ENCODE measurements around the gene TMEM9B.
"Not testable (repeated sequence)": the region's sequence is repeated elsewhere in the genome, so short reads cannot be mapped to it uniquely, and the experiment has no call there.

Gene TMEM9B

DNA sequence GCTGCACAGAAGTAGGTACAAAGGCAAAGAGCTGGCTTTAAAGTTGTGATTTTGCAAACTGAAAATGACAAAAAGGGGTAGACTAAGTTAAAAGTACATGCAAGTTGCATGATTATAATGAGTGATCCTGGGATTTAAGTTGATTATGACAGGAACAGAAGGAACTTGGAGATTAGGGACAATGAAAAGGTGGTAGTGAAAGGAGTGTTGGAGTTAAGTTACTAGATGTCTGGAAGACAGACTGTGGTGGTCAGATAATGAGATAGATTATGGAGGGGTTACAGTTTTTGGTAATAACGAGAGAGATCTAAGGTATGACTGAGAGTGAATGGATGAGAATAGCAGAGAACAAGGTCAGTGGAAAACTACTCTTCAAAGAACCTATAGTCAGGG lies 7.7 kb upstream of the TMEM9B start:
- DNase-seq = no peak

DNA sequence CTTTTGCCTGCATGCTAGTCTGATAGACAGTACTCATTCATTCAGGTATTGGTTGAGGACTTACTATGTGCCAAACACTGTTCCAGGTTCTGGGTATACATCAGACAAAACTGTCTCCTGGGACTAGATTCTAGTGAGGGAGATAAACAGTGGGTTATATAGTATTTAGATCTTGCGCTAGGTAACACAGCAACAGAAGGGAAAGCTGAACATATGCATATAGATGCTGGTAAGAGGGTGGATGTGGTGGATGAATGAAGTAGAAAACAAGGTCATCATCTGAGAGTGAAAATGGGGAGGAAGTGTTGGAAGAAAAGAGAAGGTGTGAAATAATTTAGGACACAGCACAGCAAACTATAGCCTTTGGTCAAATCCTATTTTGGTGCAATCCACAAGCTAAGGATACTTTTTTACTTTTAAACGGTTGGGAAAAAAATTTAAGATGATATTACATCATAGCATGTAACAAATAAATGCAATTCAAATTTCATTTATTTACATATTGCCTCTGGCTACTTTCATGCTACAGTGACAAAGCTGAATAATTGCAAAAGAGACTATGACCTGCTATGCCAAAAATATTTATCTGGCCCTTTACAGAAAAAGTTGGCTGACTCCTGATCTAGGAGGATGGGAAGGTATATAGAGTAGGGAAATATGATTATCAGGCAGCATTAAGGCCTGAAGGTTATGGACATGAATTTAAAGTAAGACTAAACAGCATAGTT lies 7.1 kb upstream of the TMEM9B start:
- DNase-seq = no peak

DNA sequence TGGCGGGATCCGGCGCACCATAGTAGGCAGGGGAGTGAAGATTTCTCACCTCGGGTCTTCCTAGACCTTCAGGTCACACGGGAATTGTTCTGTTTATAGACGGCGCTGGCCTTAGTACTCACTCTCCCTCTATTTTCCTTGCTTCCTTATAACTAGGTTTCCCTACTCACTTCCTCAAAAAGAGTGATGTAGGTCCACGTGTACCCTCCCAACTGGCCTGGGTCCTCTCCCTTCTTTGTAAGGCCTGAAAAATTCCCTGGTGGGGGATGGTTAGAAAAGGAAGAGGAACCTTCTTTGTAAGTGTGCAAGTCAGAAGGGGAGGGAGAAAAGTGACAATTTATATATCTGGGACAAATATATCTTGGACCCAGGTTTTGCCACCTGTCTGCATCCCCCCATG lies 2.9 kb upstream of the TMEM9B start:
- peak; percentile 39 to 46 for DNase-seq

DNA sequence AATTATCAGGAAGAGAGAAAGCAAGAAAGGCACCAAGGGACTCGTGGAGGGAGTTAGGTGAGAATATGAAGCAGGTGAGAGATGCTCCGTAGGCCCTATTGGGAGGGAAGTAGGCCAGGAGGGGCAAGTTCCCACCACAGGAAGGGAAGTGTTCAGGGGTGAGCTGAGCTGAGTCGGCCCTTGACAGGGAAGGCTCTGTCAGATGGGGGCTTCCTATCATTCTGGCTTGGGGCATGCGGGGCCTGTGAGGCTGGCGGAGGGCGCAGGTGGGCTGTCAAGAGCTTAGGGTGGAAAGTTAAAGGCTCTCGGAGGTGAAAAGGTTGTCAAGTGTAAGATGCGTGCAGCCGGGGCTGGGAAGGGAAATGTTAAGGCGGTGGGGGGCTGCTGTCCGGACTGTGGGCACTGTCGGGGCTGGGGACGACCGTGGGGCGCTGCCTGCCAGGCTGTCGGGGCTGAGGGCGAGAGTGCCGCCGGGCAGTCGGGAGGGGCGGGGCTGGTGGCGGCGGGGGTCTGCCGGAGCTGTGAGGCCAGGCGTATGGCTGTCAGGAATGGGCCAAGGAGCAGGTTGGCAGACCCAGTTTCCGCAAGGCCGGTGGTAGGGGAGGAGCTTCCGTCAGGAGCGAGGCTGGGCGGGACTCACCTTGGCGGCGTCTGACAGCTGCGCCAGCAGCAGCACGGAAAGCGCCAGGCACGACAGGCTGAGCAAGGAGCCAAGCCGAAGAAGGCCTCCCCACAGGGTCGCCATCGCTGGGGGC lies 496 bp downstream of the TMEM9B start:
- DNase-seq = peak in 1 of 2 donors; percentile 4

- no peak for DNase-seq
Measured at GRCh38 chr11:8962841-8963240, 1.4 kb downstream of the TMEM9B start.

GRCh38 chr11:8961401-8961800 lies 2.8 kb downstream of the TMEM9B start:
- DNase-seq = peak; percentile 40 to 45

DNA sequence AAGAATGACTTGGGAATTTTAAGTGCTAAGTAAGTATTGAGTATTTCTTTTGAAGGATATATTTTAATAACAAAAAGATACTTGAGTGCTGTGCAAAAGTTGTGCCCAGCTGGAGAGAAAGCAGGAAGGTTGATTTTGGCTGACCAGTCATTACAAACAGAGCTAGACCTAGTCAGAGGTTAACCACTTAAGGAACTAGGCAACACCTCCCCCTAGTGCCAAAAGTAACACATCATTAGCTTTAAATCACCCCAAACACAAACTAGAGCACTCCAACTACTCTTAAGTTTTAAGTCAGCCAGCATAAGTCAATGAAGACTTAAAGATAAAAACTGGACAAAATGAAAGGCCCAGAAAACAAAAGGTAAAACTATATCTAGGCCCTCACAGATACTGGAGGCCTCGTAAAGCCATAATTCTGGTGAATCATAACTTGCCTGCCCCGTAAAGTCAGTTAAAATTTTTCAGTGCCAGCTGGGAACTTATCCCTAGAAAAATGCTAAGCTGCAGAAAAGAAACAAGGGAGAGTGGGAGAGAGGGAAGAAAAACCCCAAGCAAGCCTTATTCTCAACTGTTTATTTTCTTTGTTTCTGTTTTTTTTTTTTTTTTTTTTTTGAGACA lies 4.6 kb downstream of the TMEM9B start:
- DNase-seq = peak; percentile 77 to 82

GRCh38 chr11:8956860-8957259 lies 7.4 kb downstream of the TMEM9B start:
- no peak for DNase-seq

DNA sequence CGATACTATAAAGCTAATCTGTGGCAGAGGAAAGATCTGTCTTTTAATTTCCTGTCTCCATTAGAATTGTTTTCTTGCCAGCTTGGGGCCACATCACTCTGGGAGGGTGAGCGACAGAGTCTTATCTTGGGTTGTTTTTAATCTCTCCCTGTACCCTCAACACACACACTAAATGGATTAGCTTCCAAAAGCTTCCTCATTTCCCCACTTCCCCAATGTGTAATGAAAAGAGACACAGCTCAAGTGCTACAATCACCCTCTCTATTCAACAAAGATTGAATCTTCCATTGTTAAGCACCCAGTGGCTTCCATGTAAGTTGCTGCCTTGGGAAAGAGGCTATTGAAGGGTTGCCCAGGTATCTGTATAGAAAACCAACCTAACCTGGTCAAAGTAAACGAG lies 15.4 kb downstream of the TMEM9B start:
- DNase-seq = peak in 1 of 2 donors; percentile 22

GRCh38 chr11:8947230-8947943 lies 16.9 kb downstream of the TMEM9B start:
- no peak for DNase-seq

DNA sequence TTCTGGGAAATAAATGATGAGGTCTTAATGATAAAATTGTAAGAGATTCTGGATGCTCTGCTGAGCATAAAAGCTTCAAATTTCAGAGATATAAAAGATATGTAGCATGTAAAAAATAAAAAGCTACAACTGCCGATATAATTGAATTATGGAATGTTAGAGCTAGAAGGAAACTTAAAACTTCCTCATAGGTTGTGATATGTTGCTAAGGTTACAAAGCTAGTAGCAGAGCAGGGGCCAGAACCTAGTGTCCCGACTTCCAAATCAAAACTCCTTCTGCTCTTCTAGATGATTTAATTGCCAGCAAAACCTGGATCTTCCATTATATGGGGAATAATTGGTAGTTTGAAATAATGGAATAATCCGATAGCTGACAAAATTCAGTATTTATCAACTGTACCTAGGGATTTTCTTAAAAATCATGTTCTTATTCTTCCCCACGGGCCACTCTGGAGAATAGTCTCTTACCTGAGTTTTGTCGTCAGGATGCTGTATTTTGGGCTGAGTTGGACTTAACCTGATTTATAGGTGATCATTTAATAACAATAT lies 21.6 kb downstream of the TMEM9B start, which contains the start of gene ASCL3:
ASCL3 (minus strand) TSS at position 499 of the 549 bp plus-strand sequence. CDS start 4,855 bp downstream, outside the sequence.
- no peak for DNase-seq

GRCh38 chr11:8941341-8942103 lies 22.7 kb downstream of the TMEM9B start:
- DNase-seq = no peak

GRCh38 chr11:8937659-8938058 lies 26.6 kb downstream of the TMEM9B start:
- DNase-seq = no peak

GRCh38 chr11:8937159-8937558 lies 27.1 kb downstream of the TMEM9B start:
- DNase-seq = no peak

DNA sequence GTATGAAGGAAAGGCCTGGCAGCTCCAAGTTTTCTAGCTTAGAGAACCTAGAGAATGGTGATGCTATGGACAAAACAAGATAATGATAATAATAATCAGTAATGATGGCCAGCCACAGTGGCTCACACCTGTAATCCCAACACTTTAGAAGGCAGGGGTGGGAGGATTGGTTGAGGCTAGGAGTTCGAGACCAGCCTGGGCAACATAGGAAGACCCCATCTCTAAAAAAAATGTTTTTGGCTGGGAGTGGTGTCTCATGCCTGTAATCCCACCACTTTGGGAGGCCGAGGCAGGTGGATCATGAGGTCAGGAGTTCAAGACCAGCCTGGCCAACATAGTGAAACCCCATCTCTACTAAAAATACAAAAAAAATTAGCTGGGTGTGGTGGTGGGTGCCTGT lies 28.5 kb downstream of the TMEM9B start:
- DNase-seq = not testable (repeated sequence)

DNA sequence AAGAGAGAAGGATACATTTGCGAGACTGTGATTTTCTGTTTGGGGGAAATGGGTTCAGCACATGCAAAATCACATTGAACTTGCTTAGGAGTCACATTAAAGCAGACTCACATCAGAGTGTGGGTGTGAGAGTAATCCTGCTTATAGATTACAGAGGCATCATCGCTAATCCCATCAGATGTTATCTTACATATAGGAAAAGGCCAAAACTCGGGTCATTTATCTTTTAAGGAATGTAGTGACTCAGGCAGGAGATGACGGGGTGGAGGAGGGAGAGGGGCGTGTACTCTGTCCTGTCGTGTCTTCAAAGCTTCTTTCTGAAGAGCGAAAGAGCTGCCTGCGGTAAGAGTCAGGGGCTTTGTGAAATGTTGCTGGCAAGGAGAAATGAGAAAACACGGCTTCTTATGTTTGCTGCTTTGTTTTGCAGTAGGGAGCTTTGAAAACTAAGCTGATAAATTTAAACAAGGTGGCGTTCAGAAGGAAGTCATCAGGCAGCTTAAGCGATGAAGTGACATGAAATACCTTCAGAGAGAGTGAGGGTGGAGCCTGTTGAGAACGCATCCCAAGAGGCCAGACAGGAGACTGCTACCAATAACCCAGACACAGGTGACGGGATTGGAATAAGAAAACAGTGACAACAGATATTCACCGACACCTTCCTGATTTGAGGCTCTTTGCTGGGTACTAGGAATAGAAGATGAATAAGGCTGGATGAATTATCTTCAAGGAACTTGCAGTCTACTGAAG lies 29.3 kb downstream of the TMEM9B start:
- no peak for DNase-seq

- DNase-seq = no peak
Measured at GRCh38 chr11:8933931-8934330, 30.3 kb downstream of the TMEM9B start.

- no peak for DNase-seq
Measured at GRCh38 chr11:8932564-8933180, 31.6 kb downstream of the TMEM9B start, which contains the start of gene C11orf16. C11orf16 (minus strand) TSS chr11:8932947; CDS start chr11:8932308, 639 bp downstream.

DNA sequence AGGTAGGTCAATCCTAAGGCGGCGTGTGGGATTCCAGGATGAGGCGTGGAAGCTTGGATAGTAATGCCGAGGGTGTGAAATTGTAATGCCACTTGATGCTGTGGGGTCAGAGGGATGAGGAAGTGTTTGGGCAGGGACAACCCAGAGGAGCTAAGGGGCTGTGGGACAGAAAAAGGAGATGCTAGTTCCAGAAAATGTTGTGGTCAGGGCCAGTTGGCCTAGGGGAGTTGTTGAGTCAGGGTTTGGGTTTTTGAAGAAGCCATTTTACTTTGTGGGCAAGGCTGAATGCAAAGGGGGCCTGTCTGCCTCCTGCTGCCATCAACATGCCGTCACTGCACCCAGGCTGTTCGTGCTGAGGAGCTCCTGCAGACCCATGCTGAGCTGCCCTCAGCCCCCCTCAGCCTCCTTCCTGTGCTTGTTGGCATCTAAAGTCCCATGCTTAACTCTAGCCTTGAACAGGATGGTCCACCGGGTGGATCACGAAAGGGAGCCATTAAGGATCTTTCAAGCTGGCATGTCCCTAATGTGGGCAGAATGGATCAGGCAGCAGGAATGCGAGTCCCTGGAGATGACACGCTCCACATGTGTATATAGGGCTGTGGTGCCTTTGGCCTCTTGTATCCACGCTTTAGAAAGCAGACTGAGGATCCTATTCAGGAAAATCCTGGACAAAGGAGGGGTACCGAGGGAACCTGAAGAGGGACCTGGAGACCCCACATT lies 33.6 kb downstream of the TMEM9B start:
- DNase-seq = no peak

Data from inflammatory macrophage (primary cell).